GM18907 (cell line): ENCODE results near the gene INTS2.
"Not testable (repeated sequence)": the region's sequence is repeated elsewhere in the genome, so short reads cannot be mapped to it uniquely, and the experiment has no call there.

Source experiments
- ATAC-seq: cut with Tn5 transposase; IDR thresholded peaks from one replicate; pipeline ENCODE4 v1.9.1; 2021; ENCODE audit warnings: mild to moderate bottlenecking, moderate library complexity; ENCODE audit not compliant: unreplicated experiment

INTS2 gene

DNA sequence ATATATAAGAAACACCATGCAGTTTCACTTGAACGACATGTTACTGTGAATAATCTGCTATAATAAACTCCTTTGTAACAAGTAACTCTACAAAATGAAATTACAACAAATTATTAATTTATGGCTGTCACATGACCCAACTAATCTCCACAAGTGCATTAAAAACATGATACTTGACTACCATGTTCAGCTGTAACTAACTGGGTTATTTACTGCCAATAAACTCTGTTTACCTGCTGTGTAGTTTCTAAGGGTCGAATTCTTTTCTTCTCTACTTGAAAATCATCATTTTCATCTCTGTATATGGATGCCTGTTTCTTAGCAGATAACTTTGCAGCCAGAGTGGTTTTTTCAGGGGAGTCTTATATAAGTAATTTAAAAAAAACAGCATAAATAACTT lies 78.9 kb downstream of the INTS2 start:
- no peak for ATAC-seq

DNA sequence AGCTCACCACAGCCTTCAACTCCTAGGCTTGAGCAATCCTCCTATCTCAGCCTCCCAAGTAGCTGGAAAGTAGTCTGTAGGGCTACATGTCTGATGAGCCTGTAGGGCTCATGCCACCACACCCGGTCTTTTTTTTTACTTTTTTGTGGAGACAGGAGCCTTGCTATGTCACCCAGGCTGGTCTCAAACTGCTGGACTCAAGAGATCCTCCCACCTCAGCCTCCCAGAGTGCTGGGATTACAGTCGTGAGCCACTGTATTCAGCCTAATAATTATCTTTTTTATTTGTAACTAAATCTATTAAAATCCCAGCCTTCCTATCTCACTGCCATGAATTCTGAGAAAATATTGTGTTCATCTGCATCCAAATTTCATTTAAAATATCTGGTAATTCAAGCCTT lies 79.5 kb downstream of the INTS2 start:
- ATAC-seq, result no peak

DNA sequence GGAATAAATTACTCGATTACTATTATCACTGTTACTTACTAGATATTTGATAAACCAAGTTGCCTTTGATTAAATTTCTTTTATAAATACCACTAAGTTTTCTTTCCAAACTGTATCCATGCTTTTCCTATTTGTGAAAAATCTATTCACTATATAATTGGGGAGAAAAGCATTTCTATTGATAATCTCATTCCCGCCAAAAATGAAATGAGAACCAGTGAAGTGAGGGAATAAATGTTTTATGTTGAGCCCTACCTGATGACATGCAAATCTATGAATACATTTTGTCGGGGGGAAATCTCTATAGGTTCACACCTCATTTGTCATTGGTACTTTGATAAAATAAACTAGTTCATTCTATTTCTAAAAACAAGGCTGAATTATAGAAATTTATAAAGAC lies 80.1 kb downstream of the INTS2 start:
- no peak for ATAC-seq

DNA sequence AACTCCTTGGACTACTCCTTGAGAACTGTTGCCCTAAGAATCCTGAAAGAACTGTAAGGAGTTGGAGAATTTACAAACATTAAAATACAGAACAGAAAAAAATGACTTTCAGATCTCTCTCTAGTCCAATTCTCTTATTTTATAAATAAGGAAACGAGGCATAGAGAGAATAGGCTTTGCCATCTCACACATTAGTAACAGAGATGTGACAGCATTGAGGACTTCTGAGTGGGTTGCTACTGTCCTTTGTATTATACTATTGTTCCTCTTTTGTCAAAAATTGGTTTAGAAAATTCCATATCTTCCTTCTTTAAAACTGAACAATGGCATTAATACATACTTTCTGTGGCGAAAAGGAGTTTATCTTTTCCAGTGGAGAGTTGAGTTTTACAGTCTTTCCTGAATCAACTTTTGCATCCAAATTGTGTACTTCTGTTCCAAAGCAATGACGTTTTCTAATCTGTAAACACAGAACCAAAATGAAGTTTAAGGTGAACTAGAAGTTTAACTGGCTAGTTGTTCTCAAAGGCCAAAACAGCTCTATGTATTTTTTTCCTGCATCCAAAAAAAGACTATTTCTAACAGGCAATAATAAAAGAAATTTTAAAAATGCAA lies 80.9 kb downstream of the INTS2 start:
- ATAC-seq, result no peak

DNA sequence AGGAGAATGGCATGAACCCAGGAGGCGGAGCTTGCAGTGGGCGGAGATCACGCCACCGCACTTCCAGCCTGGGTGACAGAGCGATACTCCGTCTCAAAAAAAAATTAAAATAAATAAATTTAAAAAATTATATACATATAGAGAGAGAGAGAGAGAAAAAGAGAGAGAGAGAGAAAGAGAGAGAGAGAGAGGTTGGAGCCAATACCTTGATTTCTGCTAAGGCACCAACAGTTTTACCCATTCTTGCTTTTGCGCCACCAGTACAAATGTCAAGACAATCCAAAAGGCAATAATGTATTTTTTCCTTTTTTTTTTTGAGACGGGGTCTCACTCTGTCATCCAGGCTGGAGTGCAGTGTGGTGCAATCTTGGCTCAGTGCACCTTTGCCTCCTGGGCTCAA lies 81.7 kb downstream of the INTS2 start:
- ATAC-seq, result no peak

DNA sequence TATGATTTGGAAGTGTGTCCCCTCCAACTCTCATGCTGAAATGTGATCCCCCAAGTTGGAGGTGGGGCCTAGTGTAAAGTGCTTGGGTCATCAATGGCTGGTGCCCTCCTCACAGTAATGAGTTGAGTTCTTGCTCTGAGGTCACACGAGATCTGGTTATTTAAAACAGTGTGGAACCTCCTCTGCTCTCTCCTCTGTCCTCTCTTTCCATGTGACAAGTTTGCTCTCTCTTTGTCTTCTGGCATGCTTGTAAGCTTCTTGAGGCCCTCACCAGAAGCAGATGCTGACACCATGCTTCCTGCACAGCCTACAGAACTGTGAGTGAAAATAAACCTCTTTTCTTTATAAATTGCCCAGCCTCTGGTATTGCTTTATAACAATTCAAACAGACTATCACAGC lies 84.3 kb downstream of the INTS2 start:
- no peak for ATAC-seq

DNA sequence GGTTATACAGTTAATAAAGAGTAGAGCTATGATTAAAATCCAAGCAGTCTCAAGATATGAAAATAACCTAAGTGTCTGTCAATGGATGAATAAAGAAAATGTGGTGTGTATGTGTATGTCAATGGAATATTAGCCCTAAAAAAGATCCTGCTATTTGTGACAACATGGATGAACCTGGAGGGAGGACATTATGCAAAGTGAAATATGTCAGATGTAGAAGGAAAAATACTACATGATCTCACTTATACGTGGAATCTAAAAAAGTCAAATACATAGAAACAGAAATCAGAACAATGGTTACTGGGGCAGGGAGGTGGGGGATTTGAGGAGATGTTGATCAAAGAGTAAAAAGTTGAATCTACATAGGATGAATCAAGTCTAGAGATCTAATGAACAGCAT lies 84.9 kb downstream of the INTS2 start:
- no peak for ATAC-seq

DNA sequence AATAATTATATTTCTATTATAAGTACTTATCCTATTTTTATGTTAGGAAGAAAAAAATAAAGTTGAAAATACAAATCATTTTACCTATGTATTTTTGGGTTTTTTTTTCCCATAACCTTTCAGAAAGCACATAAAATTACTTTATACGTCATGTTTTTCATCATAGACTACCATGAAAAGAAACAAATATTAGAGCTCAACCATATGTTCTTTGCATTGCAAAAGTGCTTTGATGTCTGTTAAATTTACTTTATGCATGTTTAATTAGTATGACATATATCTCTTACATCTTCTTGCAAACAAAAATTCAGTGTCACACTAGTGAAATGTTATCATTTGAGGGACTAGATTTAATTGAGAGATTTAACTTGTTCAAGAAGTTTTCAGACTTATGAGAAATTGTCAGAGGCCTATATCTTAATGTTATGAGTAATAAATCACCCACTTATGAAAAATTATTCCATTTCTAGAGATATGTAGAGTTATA lies 88.4 kb downstream of the INTS2 start:
- no peak for ATAC-seq

DNA sequence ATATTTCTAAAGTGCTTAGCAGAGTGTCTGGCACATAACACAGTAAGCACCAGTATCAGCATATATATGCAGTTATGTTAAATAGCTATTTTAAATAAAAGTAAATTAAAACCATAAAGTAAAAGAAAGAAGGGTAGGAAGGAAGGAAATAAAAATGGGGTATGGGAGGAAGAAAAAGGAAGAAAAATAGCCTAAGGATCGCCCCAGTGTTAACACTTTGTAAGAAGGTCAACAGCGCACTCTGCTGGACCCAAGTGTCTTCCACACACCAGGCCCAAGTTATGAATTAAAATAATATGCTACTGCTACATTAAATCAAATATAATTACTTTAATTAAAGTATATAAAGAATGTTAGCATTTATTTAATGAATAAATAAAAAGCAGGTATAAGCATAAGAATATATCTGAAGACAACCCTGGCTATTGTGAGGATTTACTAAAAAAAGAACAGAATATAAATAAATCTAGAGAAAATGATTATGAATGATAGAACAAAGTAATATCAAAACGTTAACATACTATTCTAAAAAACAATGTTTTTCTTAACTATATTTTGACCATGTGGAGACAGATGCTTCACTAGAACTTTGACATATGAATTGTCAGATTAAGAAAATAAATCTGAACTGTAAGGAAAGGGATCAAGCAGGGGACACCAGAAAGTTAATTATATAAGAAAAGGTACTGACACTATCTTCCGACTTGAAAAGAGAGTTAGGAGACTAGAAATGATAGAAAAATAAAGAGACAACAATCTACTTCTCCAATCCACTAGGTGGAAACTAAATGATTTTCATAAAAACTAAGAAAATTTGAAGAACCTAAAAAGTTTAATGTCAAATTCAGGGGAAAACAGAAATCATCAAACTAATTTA lies 90.4 kb downstream of the INTS2 start:
- no peak for ATAC-seq

- no peak for ATAC-seq
These were observed 91.3 kb downstream of the INTS2 start for GRCh38 chr17:61836266-61837174.

DNA sequence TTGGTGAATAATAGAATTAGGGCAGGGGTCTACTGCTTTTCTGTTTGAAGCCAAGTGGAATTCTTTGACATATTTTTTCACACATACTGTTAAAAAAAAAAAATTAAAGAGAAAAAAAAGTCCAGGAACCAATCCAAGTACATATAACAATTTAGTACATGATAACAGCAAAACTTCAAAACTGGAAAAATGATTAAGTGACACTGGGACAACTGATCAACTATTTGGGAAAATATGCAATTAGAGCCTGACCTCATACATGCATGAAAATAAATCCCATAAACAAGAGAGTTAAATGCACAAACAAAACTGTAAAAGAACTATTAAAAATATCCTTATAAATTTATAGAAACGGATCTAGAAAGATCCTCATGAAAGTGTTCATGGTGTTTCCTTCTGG lies 92.2 kb downstream of the INTS2 start:
- ATAC-seq, result no peak

DNA sequence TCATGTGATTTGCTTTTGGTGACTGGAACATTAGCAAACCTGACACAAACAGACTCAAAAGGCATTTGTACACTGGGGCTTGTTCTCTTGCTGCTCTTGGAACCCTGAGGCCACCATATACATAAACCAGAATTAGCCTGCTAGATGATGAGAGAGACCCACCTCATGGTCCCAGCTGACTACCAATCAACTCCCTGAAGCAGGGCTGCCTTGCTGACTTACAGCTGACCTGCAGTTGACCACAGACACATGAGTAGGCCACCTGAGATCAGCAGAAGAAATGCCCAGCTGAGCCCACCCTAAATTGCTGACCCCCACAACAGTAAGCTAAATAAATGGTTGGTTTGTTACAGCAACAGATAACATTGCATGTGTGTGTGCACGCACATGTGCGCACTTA lies 93.2 kb downstream of the INTS2 start:
- ATAC-seq, result no peak

- no peak for ATAC-seq
These were observed 94.1 kb downstream of the INTS2 start for GRCh38 chr17:61833536-61834193.

DNA sequence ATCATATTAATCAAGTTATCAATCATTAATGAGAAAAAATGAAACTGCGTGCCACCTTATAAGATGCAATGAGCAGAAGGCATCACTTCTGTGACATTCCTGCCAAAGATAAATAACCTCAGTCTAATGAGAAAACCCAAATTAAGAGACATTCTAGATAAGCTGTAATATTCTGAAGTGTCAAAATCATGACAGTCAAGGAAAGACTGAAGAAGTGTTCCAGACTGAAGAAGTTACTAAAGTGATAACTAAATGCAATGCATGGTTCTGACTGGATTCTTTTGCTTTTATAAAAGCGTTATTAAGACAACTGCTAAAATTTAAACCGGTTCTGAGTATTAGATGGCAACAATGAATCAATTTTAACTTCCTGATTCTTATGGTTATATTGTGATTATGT lies 95.3 kb downstream of the INTS2 start:
- ATAC-seq, result no peak

DNA sequence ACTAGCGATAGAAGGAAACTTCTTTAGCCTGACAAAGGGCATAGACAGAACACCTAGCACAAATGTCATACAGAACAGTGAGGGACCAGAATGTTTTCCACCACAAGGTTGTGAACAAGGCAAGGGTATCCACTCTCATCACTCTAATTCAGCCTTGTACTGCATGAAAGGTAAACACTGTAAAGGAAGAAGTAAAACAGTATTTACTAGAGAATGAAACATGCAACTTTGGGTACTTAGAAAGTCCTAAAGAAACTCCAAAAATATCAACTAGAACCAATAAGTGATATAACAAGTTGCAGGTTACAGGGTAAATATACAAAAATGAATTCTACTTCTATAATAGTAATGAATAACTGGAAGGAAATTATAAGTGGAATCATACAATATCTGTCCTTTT lies 96.7 kb downstream of the INTS2 start:
- no peak for ATAC-seq

GRCh38 chr17:61828694-61829093 lies 99.1 kb downstream of the INTS2 start:
- no peak for ATAC-seq

DNA sequence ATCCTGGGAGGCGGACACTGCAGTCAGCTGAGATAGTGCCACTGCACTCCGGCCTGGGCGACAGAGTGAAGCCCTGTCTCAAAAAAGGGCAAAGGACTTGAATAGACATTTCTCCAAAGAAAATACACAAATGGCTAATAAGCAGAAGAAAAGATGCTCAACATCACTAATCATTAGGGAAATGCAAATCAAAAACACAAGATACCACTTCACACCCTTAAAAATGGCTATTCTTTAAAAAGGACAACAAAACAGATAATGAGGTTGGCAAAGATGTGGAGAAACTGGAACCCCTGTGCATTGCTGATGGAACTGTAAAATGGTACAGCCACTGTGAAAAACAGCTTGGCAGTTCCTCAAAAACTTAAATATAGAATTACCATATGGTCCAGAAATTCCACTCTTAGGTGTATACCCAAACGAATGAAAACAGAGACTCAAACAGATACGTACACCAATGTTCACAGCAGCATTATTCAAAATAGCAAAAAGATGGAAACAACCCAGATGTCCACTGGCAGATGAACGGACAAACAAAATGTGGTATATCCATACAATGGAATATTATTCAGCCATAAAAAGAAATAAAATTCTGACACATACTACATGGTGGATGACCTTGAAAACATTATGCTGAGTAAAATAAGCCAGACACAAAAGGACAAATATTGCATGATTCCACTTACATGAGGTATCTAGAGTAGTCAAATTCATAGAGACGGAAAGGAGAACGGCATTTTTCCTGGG lies 100.0 kb downstream of the INTS2 start:
- ATAC-seq, result no peak

DNA sequence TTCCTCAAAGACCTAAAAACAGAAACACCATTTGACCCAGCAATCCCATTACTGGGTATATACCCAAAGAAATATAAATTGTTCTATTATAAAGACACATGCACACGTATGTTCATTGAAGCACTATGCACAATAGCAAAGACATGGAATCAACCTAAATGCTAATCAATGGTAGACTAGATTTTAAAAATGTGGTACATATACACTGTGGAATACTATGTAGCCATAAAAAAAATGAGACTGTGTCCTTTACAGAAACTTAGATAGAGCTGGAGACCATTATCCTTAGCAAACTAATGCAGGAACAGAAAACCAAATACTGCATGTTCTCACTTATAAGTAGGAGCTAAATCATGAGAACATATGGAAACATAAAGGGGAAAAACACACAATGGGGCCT lies 100.9 kb downstream of the INTS2 start:
- not testable (repeated sequence) for ATAC-seq

GRCh38 chr17:61826198-61826597 lies 101.6 kb downstream of the INTS2 start:
- not testable (repeated sequence) for ATAC-seq

GRCh38 chr17:61825448-61826137 lies 102.2 kb downstream of the INTS2 start:
- ATAC-seq, result no peak
